DOHH2 (cell line): ENCODE measurements around the gene ARF1.

Experiments used
- H3F3A ChIP-seq: fragments of 200-600 bp; sonication (generic), shearing (Covaris generic); 2 replicates; pipeline ENCODE4 v1.6.0; 2016; ENCODE audit warnings: antibody characterized with exemption, mild to moderate bottlenecking; ENCODE audit not compliant: control insufficient read depth, insufficient read depth
- H3K27ac ChIP-seq: fragments of 200-600 bp; sonication (generic); 2 replicates; pipeline ENCODE4 v1.5.1; 2014; ENCODE audit warnings: low read depth, mild to moderate bottlenecking, low read length, moderate library complexity
- H3K27me3 ChIP-seq: fragments of 200-600 bp; sonication (generic); 2 replicates; pipeline ENCODE4 v1.6.1; 2014; ENCODE audit warnings: mild to moderate bottlenecking, low read length, mixed read lengths; ENCODE audit not compliant: control insufficient read depth
- H3K36me3 ChIP-seq: fragments of 200-600 bp; sonication (generic); 2 replicates; pipeline ENCODE4 v1.6.1; 2014; ENCODE audit warnings: mild to moderate bottlenecking, low read length, moderate library complexity, mixed read lengths; ENCODE audit not compliant: control insufficient read depth
- H3K4me1 ChIP-seq: fragments of 200-600 bp; sonication (generic); 2 replicates; pipeline ENCODE4 v1.6.1; 2014; ENCODE audit warnings: mild to moderate bottlenecking, low read length, mixed read lengths; ENCODE audit not compliant: control insufficient read depth
- H3K4me2 ChIP-seq: fragments of 200-600 bp; sonication (generic); 2 replicates; pipeline ENCODE4 v1.6.0; 2014; ENCODE audit warnings: mild to moderate bottlenecking, low read length, moderate library complexity
- H3K4me3 ChIP-seq: fragments of 200-600 bp; sonication (generic); 2 replicates; pipeline ENCODE4 v1.5.1; 2014; ENCODE audit warnings: mild to moderate bottlenecking, low read length, mixed read lengths
- H3K79me2 ChIP-seq: fragments of 200-600 bp; sonication (generic); 2 replicates; pipeline ENCODE4 v1.6.1; 2014; ENCODE audit warnings: mild to moderate bottlenecking, low read length, mixed read lengths; ENCODE audit not compliant: control insufficient read depth
- H3K9me2 ChIP-seq: fragments of 200-600 bp; sonication (generic); replicated peaks from 2 replicates; pipeline ENCODE4 v1.6.1; 2014; ENCODE audit warnings: mild to moderate bottlenecking, low read length, mixed read lengths; ENCODE audit not compliant: control insufficient read depth
- H3K9me3 ChIP-seq: fragments of 200-600 bp; sonication (generic); 2 replicates; pipeline ENCODE4 v1.6.1; 2014; ENCODE audit warnings: antibody characterized with exemption, low read length, mixed read lengths; ENCODE audit not compliant: control insufficient read depth, insufficient read depth
- H4K20me1 ChIP-seq: fragments of 200-600 bp; sonication (generic); 2 replicates; pipeline ENCODE4 v1.6.0; 2014; ENCODE audit warnings: low read depth, mild to moderate bottlenecking, antibody characterized with exemption, low read length, moderate library complexity; ENCODE audit not compliant: control insufficient read depth, insufficient read depth
- CTCF ChIP-seq: fragments of 200-600 bp; sonication (generic); IDR thresholded peaks from one replicate; pipeline ENCODE4 v1.5.1; 2014; ENCODE audit warnings: antibody characterized with exemption, mild to moderate bottlenecking, low read depth, low read length; ENCODE audit not compliant: poor library complexity, severe bottlenecking
- EZH2phosphoT487 ChIP-seq: fragments of 200-600 bp; sonication (generic); IDR thresholded peaks from 2 replicates; pipeline ENCODE4 v1.6.1; 2017; ENCODE audit warnings: borderline replicate concordance, mild to moderate bottlenecking, antibody characterized with exemption, low read length, moderate library complexity, mixed read lengths

Gene ARF1

GRCh38 chr1:228120857-228121489, 38.5 kb downstream of the ARF1 start:
- Histone ChIP-seq H3K27ac (no peak overlapping the region), H3K79me2 (no peaks in the 10 kb centered on the region), H3F3A (no peaks in the 10 kb centered on the region), H3K27me3 (no peaks in the 10 kb centered on the region), H4K20me1 (no peaks in the 10 kb centered on the region), H3K4me1 (peaks cover 10% of the 10 kb centered on the region), H3K4me3 (no peak overlapping the region), H3K9me3 (peaks cover 8% of the 10 kb centered on the region; the same call in 1 of the 2 replicates), H3K9me2 (no peaks in the 10 kb centered on the region), H3K36me3 (no peaks in the 10 kb centered on the region), H3K4me2 (peak overlapping the region; percentile 0; the same call in 1 of the 2 replicates)
- TF ChIP-seq CTCF (no peak), EZH2phosphoT487 (no peak)

DNA sequence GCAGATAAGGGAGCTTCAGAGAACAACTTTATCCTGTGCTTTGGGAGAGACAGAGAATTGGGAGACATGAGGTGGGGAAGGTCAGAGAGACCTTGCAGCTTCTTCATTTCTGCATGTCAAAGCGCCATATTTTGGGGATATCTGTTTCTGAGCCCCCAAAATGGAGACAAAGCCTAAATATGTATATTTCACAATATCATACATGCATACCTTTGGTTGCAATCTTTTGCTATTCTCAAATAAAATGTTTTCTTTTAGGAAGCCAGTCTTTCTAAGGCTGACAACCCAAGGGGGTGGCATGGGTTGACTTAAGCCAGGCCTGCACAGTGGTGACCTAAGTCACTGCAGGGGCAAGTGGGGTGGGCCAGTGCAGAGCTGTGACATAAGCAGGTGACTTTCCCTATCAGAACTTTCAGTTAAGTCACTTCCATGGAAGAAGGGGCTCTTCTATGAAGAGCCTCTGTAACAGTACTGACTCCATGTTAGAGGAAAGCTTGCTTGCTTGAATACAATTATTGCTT, 40.5 kb downstream of the ARF1 start:
- Histone ChIP-seq H3K4me3 (no peak overlapping the region), H3K4me1 (peaks cover 10% of the 10 kb centered on the region), H4K20me1 (no peaks in the 10 kb centered on the region), H3K9me3 (peaks cover 7% of the 10 kb centered on the region; the same call in 1 of the 2 replicates), H3K79me2 (no peaks in the 10 kb centered on the region), H3K27me3 (no peaks in the 10 kb centered on the region), H3F3A (no peaks in the 10 kb centered on the region), H3K27ac (no peak overlapping the region), H3K36me3 (no peaks in the 10 kb centered on the region), H3K4me2 (no peak overlapping the region), H3K9me2 (no peaks in the 10 kb centered on the region)
- TF ChIP-seq EZH2phosphoT487 (no peak), CTCF (no peak)

- H3K9me3 ChIP-seq = 0 out of 2 replicates have a peak, but pooled peaks cover 4% of the 10 kb centered on the region
- H3K4me1 ChIP-seq = peaks cover 10% of the 10 kb centered on the region
- no peaks in the 10 kb centered on the region for H3K79me2 ChIP-seq
- no peaks in the 10 kb centered on the region for H3F3A ChIP-seq
- H3K4me3 ChIP-seq = no peak overlapping the region
- TF ChIP-seq EZH2phosphoT487 (no peak), CTCF (no peak)
- H3K27me3 ChIP-seq = no peaks in the 10 kb centered on the region
- H3K9me2 ChIP-seq = no peaks in the 10 kb centered on the region
- no peak overlapping the region for H3K4me2 ChIP-seq
- H3K36me3 ChIP-seq = no peaks in the 10 kb centered on the region
- H3K27ac ChIP-seq = no peak overlapping the region
- no peaks in the 10 kb centered on the region for H4K20me1 ChIP-seq
Measured at GRCh38 chr1:228123505-228123904, 41.0 kb downstream of the ARF1 start.
